Measurements from ENCODE around the gene LRRK1. TPM values are rescaled to one million over a fixed set of nuclear protein-coding genes. Genes with fewer than 3 reads are reported as not detected.
"Not testable (repeated sequence)": the region's sequence is repeated elsewhere in the genome, so short reads cannot be mapped to it uniquely, and the experiment has no call there.

Gene LRRK1
- total RNA-seq, 1 donor from 2014 or later, result not detected

- Mint-ChIP-seq H3K27ac (no peak overlapping the region), H3K9me3 (peaks cover 5% of the 10 kb centered on the region), H3K27me3 (ENCODE audit: insufficient read depth, low read depth) (peaks cover 8% of the 10 kb centered on the region), H3K4me1 (peaks cover 43% of the 10 kb centered on the region), H3K4me3 (no peak overlapping the region), H3K36me3 (no peaks in the 10 kb centered on the region)
- no peak for DNase-seq (ENCODE audit: low spot score)
- peaks cover 36% of the 10 kb centered on the region for H3F3A ChIP-seq (ENCODE audit: low read depth)
- H3K79me2 ChIP-seq (ENCODE audit: low read depth), result no peaks in the 10 kb centered on the region
- no peaks in the 10 kb centered on the region for H3K27me3 ChIP-seq
- H3K27ac ChIP-seq, result no peak overlapping the region
- no peaks in the 10 kb centered on the region for H4K20me1 ChIP-seq (ENCODE audit: low read depth)
- no peak overlapping the region for H3K4me2 ChIP-seq
- H3K9me3 ChIP-seq (ENCODE audit: low read depth), result no peaks in the 10 kb centered on the region
- H3K36me3 ChIP-seq, result no peaks in the 10 kb centered on the region
- no peak for TF ChIP-seq EZH2 (IDR thresholded peaks at IDR 0.05)
- no peak overlapping the region for H3K9ac ChIP-seq
- H2AFZ ChIP-seq (replicated peaks), result no peak overlapping the region
- no peak overlapping the region for H3K4me3 ChIP-seq
- peaks cover 30% of the 10 kb centered on the region for H3K4me1 ChIP-seq
These were observed 152.5 kb downstream of the LRRK1 start for GRCh38 chr15:101071651-101072050.

DNA sequence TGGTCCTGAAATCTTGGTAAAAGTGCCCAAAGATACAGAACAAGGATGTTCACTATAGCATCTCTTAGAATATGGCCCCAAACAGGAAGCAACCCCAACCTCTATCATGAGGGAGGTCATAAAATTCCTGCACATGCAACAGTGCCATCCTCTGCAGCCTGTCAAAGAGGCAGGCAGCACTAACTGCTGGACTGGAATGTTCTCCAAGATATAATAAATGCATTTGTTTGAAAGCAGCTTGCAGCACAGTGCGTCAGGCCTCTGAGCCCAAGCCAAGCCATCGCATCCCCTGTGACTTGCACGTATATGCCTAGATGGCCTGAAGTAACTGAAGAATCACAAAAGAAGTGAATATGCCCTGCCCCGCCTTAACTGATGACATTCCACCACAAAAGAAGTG, 153.1 kb downstream of the LRRK1 start:
- not testable (repeated sequence) for H3K9me3 ChIP-seq (ENCODE audit: low read depth); H3K4me3 Mint-ChIP-seq; H3K9ac ChIP-seq; H3K36me3 ChIP-seq; H2AFZ ChIP-seq (replicated peaks); H4K20me1 ChIP-seq (ENCODE audit: low read depth); H3K27me3 Mint-ChIP-seq (ENCODE audit: insufficient read depth, low read depth); H3K79me2 ChIP-seq (ENCODE audit: low read depth); H3K9me3 Mint-ChIP-seq; H3K27me3 ChIP-seq; H3K4me2 ChIP-seq; H3K27ac ChIP-seq; DNase-seq (ENCODE audit: low spot score); H3K36me3 Mint-ChIP-seq; H3K4me3 ChIP-seq; H3K27ac Mint-ChIP-seq
- H3F3A ChIP-seq (ENCODE audit: low read depth), result peaks cover 36% of the 10 kb centered on the region
- H3K4me1 Mint-ChIP-seq, result peaks cover 43% of the 10 kb centered on the region
- H3K4me1 ChIP-seq, result peaks cover 30% of the 10 kb centered on the region

DNA sequence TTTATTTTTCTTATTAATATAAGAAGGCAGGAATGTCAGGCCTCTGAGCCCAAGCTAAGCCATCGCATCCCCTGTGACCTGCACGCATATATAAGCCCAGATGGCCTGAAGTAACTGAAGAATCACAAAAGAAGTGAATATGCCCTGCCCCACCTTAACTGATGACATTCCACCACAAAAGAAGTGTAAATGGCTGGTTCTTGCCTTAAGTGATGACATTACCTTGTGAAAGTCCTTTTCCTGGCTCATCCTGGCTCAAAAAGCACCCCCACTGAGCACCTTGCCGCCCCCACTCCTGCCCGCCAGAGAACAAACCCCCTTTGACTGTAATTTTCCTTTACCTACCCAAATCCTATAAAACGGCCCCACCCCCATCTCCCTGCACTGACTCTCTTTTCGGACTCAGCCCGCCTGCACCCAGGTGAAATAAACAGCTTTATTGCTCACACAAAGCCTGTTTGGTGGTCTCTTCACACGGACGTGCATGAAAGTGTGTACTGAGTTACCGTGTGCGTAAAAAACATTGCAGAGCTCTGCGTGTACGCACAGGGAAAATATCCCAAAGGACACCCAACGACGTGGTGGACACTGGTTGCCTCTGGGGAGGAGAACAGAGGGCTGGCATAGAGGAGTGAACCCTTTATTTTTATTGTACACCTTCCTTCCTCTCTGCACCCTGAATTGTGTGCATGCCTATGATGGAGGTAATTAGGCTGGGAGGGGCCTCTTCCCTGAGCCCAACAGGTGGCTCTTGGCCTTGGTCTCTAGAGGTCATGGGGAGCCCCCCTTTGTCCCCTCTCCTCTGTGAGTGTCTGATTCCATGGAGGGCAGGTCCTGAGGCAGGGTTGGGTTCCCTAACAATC, 158.9 kb downstream of the LRRK1 start:
- peaks cover 12% of the 10 kb centered on the region for H3K27me3 Mint-ChIP-seq (ENCODE audit: insufficient read depth, low read depth)
- DNase-seq (ENCODE audit: low spot score); H3K4me3 Mint-ChIP-seq; H3K9ac ChIP-seq; H3K27ac ChIP-seq; H3K4me3 ChIP-seq; H3K79me2 ChIP-seq (ENCODE audit: low read depth); H3K9me3 Mint-ChIP-seq; H3K4me2 ChIP-seq; H3K4me1 ChIP-seq; H3K4me1 Mint-ChIP-seq; H3K36me3 Mint-ChIP-seq; H3K27ac Mint-ChIP-seq; H4K20me1 ChIP-seq (ENCODE audit: low read depth); H3K9me3 ChIP-seq (ENCODE audit: low read depth); H3K36me3 ChIP-seq; H3F3A ChIP-seq (ENCODE audit: low read depth); H3K27me3 ChIP-seq; H2AFZ ChIP-seq (replicated peaks): not testable (repeated sequence)

- no peak overlapping the region for H3K4me3 ChIP-seq
- no peak overlapping the region for H3K9ac ChIP-seq
- TF ChIP-seq EZH2 (IDR thresholded peaks at IDR 0.05) (no peak), CTCF (IDR thresholded peaks at IDR 0.05) (no peak), EZH2phosphoT487 (IDR thresholded peaks at IDR 0.05) (no peak)
- no peak overlapping the region for H3K4me3 Mint-ChIP-seq
- no peaks in the 10 kb centered on the region for H3K9me3 ChIP-seq (ENCODE audit: low read depth)
- H3K36me3 Mint-ChIP-seq, result no peaks in the 10 kb centered on the region
- H3K79me2 ChIP-seq (ENCODE audit: low read depth), result no peaks in the 10 kb centered on the region
- H3K4me1 Mint-ChIP-seq, result peaks cover 7% of the 10 kb centered on the region
- H3K27ac Mint-ChIP-seq, result no peak overlapping the region
- no peaks in the 10 kb centered on the region for H3K27me3 ChIP-seq
- H3K9me3 Mint-ChIP-seq, result no peaks in the 10 kb centered on the region
- H4K20me1 ChIP-seq (ENCODE audit: low read depth), result no peaks in the 10 kb centered on the region
- H3F3A ChIP-seq (ENCODE audit: low read depth), result no peaks in the 10 kb centered on the region
- H3K4me2 ChIP-seq, result no peak overlapping the region
- no peak overlapping the region for H3K27ac ChIP-seq
- peaks cover 8% of the 10 kb centered on the region for H3K27me3 Mint-ChIP-seq (ENCODE audit: insufficient read depth, low read depth)
- no peaks in the 10 kb centered on the region for H3K36me3 ChIP-seq
- no peak overlapping the region for H2AFZ ChIP-seq (replicated peaks)
- DNase-seq (ENCODE audit: low spot score), result no peak
- H3K4me1 ChIP-seq, result no peaks in the 10 kb centered on the region
These were observed 159.6 kb downstream of the LRRK1 start for GRCh38 chr15:101078669-101079323.

All from neural progenitor cell (in vitro differentiated cells).